Vagina (tissue), 2 donors: Measurements from ENCODE around the gene SERPINB1.

Experiments
- CTCF ChIP-seq, 3 experiments: fragments of 450-650 bp in 2 of 3; fragments of 200-600 bp in 1 of 3; sonication (generic) in 1 of 3; IDR thresholded peaks; one replicate each; pipeline ENCODE4 v1.5.1; 2017 to 2019; ENCODE audit warnings: antibody characterized with exemption in 3 of 3, mild to moderate bottlenecking in 2 of 3, moderate library complexity in 2 of 3
- POLR2A ChIP-seq, 2 donors: fragments of 450-650 bp; IDR thresholded peaks; one replicate each; pipeline ENCODE4 v1.6.1; 2017; ENCODE audit warnings: antibody characterized with exemption in 2 of 2, mild to moderate bottlenecking in 2 of 2, moderate library complexity in 2 of 2

- no peak for TF ChIP-seq CTCF (IDR thresholded peaks at IDR 0.05)
- no peak for TF ChIP-seq POLR2A (IDR thresholded peaks at IDR 0.05)
Observed at GRCh38 chr6:2818593-2818992, 23.1 kb downstream of the SERPINB1 start.
